ENCODE data around the gene CHGA. TPM values are rescaled to one million over a fixed set of nuclear protein-coding genes. Genes with fewer than 3 reads are reported as not detected.

Gene CHGA
- total and polyA plus RNA-seq, 2 donors = 0.71 to 4.3 TPM

DNA sequence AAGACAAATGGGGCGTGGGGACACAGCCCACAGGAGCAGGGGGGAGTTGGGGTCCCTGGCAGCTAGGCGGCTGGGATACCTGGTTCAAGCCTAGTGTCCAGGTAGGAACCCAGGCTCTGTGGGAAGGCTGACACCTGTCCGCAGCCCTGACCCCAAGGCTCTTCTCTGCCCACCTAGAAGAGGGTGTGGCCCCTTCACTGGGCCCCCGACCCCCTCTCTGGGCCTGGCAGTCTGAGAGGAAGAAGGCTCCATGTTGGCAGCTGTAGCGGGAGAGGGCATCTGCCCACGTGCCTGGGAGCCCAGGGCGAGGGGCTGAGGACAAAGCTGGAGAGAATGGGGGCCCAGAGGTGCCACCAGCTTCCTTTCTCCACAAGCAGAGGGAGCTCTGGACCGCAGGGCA lies 10.5 kb downstream of the CHGA start:
- Histone ChIP-seq H3K36me3 (ENCODE audit: control insufficient read depth in 2 of 2, insufficient read depth in 2 of 2, low read length in 1 of 2) (no peaks in the 10 kb centered on the region), H3K27ac (ENCODE audit: low read depth in 1 of 2, low read length in 1 of 2) (no peak overlapping the region), H3K4me1 (ENCODE audit: control insufficient read depth in 2 of 2, insufficient read depth in 2 of 2, low read length in 2 of 2) (no peaks in the 10 kb centered on the region), H3K27me3 (ENCODE audit: control insufficient read depth in 2 of 2, insufficient read depth in 1 of 2, low read length in 1 of 2) (no peaks in the 10 kb centered on the region), H3K4me3 (ENCODE audit: low read length in 2 of 2) (no peak overlapping the region), H3K9me3 (ENCODE audit: control insufficient read depth in 2 of 2, insufficient read depth in 1 of 2, low read length in 1 of 2) (no peaks in the 10 kb centered on the region)
- 90% methylated on average over 8 of the region's 8 CpGs for WGBS
- DNase-seq (ENCODE audit: low read depth in 6 of 9, low spot score in 9 of 9) = no peak

DNA sequence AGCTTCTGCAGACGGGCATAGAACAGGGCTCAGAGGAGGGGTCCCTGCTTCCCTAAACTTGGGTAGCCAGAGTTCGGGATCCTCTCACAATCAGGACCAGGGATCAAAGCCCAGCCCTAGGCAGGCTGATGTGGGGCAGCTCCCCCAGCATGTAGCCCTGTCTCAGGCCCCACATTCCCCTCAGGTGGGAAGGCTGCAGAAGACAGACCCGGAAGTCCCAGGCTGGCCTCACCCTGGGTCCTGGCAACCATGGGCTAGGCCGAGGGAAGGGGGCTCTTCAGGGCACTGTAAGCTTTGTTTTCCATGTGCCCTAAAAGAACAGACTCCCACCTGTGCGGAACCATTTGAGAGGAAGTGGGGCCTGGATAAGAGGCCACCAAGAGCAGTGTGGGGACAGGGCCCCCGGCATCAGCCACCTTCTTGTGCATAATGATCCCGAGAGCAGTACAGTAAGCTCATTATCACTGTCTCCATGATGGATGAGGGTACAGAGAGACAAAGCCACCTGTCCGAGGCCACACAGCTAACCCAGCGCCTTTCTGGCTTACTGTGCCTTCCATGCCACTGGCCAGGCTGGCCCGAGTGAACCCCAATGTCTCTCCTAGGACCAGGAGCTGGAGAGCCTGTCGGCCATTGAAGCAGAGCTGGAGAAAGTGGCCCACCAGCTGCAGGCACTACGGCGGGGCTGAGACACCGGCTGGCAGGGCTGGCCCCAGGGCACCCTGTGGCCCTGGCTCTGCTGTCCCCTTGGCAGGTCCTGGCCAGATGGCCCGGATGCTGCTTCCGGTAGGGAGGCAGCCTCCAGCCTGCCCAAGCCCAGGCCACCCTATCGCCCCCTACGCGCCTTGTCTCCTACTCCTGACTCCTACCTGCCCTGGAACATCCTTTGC lies 11.5 kb downstream of the CHGA start:
- Histone ChIP-seq H3K27ac (ENCODE audit: low read depth in 1 of 2, low read length in 1 of 2) (no peak overlapping the region), H3K36me3 (ENCODE audit: control insufficient read depth in 2 of 2, insufficient read depth in 2 of 2, low read length in 1 of 2) (no peaks in the 10 kb centered on the region), H3K4me1 (ENCODE audit: control insufficient read depth in 2 of 2, insufficient read depth in 2 of 2, low read length in 2 of 2) (no peaks in the 10 kb centered on the region), H3K4me3 (ENCODE audit: low read length in 2 of 2) (no peak overlapping the region), H3K9me3 (ENCODE audit: control insufficient read depth in 2 of 2, insufficient read depth in 1 of 2, low read length in 1 of 2) (no peaks in the 10 kb centered on the region), H3K27me3 (ENCODE audit: control insufficient read depth in 2 of 2, insufficient read depth in 1 of 2, low read length in 1 of 2) (no peaks in the 10 kb centered on the region)
- DNase-seq (ENCODE audit: low read depth in 6 of 9, low spot score in 9 of 9) = no peak
- 92% methylated on average over 19 of the region's 19 CpGs for WGBS

GRCh38 chr14:92935446-92935845 lies 12.5 kb downstream of the CHGA start:
- no peaks in the 10 kb centered on the region for H3K36me3 ChIP-seq (ENCODE audit: control insufficient read depth in 2 of 2, insufficient read depth in 2 of 2, low read length in 1 of 2)
- no peaks in the 10 kb centered on the region for H3K27me3 ChIP-seq (ENCODE audit: control insufficient read depth in 2 of 2, insufficient read depth in 1 of 2, low read length in 1 of 2)
- WGBS = 97% methylated on average over 11 of the region's 11 CpGs
- H3K9me3 ChIP-seq (ENCODE audit: control insufficient read depth in 2 of 2, insufficient read depth in 1 of 2, low read length in 1 of 2) = no peaks in the 10 kb centered on the region
- DNase-seq (ENCODE audit: low read depth in 6 of 9, low spot score in 9 of 9) = no peak
- no peak overlapping the region for H3K27ac ChIP-seq (ENCODE audit: low read depth in 1 of 2, low read length in 1 of 2)
- no peaks in the 10 kb centered on the region for H3K4me1 ChIP-seq (ENCODE audit: control insufficient read depth in 2 of 2, insufficient read depth in 2 of 2, low read length in 2 of 2)
- H3K4me3 ChIP-seq (ENCODE audit: low read length in 2 of 2) = no peak overlapping the region

DNA sequence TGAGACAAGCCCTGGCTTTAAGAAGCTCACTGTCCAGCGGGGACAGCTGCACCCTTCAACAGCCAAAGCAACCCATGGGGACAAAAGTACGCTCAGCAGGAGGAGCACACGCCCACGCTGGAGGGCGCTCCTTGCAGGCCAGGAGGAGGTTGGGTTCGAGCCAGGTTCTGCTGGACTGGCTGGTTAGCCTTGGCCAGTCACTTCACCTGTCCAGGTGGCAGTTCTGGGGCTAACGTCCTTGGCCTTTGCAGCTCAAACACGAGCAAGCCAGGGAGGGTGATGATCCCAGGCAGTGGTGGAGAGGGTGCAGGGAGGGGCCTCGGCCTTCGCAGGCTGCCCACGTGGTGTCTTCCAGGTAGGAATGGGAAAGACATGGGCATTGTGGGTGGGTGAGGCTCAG lies 13.1 kb downstream of the CHGA start:
- peaks cover 0 to under 1% of the 10 kb centered on the region in 2 donors for H3K36me3 ChIP-seq (ENCODE audit: control insufficient read depth in 2 of 2, insufficient read depth in 2 of 2, low read length in 1 of 2)
- no peak for DNase-seq (ENCODE audit: low read depth in 6 of 9, low spot score in 9 of 9)
- WGBS = 98% methylated on average over 11 of the region's 11 CpGs

GRCh38 chr14:92937051-92937937 lies 14.3 kb downstream of the CHGA start:
- H3K27ac ChIP-seq (ENCODE audit: low read depth in 1 of 2, low read length in 1 of 2) = no peak overlapping the region
- no peaks in the 10 kb centered on the region for H3K9me3 ChIP-seq (ENCODE audit: control insufficient read depth in 2 of 2, insufficient read depth in 1 of 2, low read length in 1 of 2)
- no peaks in the 10 kb centered on the region for H3K4me1 ChIP-seq (ENCODE audit: control insufficient read depth in 2 of 2, insufficient read depth in 2 of 2, low read length in 2 of 2)
- H3K36me3 ChIP-seq (ENCODE audit: control insufficient read depth in 2 of 2, insufficient read depth in 2 of 2, low read length in 1 of 2) = peaks cover 0 to 7% of the 10 kb centered on the region in 2 donors
- DNase-seq (ENCODE audit: low read depth in 6 of 9, low spot score in 9 of 9) = no peak
- 97% methylated on average over 16 of the region's 16 CpGs for WGBS
- no peak overlapping the region for H3K4me3 ChIP-seq (ENCODE audit: low read length in 2 of 2)
- H3K27me3 ChIP-seq (ENCODE audit: control insufficient read depth in 2 of 2, insufficient read depth in 1 of 2, low read length in 1 of 2) = no peaks in the 10 kb centered on the region

More for the DNA sequence above, 13.1 kb downstream of the CHGA start:
- Histone ChIP-seq H3K4me3 (ENCODE audit: low read length in 2 of 2) (no peak overlapping the region), H3K9me3 (ENCODE audit: control insufficient read depth in 2 of 2, insufficient read depth in 1 of 2, low read length in 1 of 2) (no peaks in the 10 kb centered on the region), H3K4me1 (ENCODE audit: control insufficient read depth in 2 of 2, insufficient read depth in 2 of 2, low read length in 2 of 2) (no peaks in the 10 kb centered on the region), H3K27me3 (ENCODE audit: control insufficient read depth in 2 of 2, insufficient read depth in 1 of 2, low read length in 1 of 2) (no peaks in the 10 kb centered on the region), H3K27ac (ENCODE audit: low read depth in 1 of 2, low read length in 1 of 2) (no peak overlapping the region)

DNA sequence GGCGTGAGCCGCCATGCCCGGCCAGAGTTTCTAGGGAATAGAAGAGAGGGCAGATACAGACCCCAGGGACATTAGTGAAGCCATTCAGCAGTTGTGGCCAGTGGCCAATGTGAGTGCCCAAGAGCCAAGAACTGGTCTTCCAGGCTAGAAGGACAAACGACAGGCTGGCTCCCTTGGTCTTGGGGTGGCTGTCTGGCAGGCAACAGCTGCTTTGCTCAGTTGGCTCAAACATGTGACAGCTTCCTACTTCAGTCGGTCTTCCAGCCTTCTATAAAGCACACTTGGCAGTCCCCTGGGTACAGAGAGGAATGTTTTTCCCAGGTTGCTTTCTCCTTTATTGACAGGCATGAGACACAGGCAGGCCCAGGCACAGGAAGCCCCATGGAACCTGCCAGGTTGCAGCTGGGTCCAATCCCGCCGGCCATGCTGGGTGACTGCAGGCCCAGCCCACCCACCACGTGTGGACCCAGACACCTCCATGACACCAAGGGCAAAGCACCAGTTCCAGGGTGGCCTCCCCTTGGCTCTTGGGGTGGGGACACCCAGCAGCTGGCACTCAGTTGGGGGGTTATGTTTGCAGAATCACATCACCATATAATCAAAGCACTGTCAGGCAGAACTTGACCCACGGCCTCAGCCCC lies 15.4 kb downstream of the CHGA start:
- DNase-seq (ENCODE audit: low read depth in 6 of 9, low spot score in 9 of 9) = no peak
- Histone ChIP-seq H3K4me3 (ENCODE audit: low read length in 2 of 2) (no peak overlapping the region), H3K36me3 (ENCODE audit: control insufficient read depth in 2 of 2, insufficient read depth in 2 of 2, low read length in 1 of 2) (peaks cover 0 to 7% of the 10 kb centered on the region in 2 donors), H3K9me3 (ENCODE audit: control insufficient read depth in 2 of 2, insufficient read depth in 1 of 2, low read length in 1 of 2) (no peaks in the 10 kb centered on the region), H3K27ac (ENCODE audit: low read depth in 1 of 2, low read length in 1 of 2) (no peak overlapping the region), H3K4me1 (ENCODE audit: control insufficient read depth in 2 of 2, insufficient read depth in 2 of 2, low read length in 2 of 2) (no peaks in the 10 kb centered on the region), H3K27me3 (ENCODE audit: control insufficient read depth in 2 of 2, insufficient read depth in 1 of 2, low read length in 1 of 2) (no peaks in the 10 kb centered on the region)
- 94% methylated on average over 9 of the region's 9 CpGs for WGBS

DNA sequence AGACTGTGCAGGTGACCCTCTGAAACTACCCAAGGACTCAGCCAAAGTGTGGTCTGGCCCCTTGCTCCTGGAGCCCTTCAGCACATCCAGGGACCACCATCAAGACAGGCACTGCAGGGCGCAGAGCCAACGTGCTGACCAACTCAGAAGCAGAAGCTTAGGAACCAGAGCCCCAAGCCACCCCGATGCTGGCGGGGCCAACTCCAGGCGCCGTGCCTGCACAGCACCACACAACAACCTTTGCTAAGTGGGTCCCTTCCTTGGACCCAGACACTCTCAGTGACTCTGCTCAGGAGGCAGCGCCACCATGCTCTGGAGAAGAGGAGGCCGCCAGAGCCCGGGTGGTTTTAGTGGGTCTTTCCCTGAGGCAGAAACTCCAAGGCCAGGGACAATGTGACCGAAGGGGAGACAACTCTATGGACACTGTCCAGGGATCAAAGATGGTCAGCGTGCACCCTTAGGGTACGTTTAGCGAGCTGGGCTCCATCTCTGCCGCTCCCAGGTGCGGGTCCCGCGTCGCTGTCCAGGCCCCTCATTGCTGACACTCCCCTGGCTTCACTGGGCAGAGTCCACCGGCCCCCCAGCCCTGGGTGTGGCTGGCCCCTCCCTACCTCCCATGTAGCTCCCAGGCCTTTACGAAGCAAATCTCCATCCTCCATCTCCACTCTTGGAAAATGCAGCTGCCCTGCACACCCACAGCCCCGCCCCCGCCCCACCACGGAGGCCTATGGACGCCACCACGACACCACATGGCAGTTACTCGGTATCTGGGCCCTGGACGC lies 16.1 kb downstream of the CHGA start:
- 96% methylated on average over 27 of the region's 27 CpGs for WGBS
- no peak overlapping the region for H3K27ac ChIP-seq (ENCODE audit: low read depth in 1 of 2, low read length in 1 of 2)
- DNase-seq (ENCODE audit: low read depth in 6 of 9, low spot score in 9 of 9) = no peak
- peaks cover 0 to 7% of the 10 kb centered on the region in 2 donors for H3K36me3 ChIP-seq (ENCODE audit: control insufficient read depth in 2 of 2, insufficient read depth in 2 of 2, low read length in 1 of 2)
- no peaks in the 10 kb centered on the region for H3K4me1 ChIP-seq (ENCODE audit: control insufficient read depth in 2 of 2, insufficient read depth in 2 of 2, low read length in 2 of 2)
- no peak overlapping the region for H3K4me3 ChIP-seq (ENCODE audit: low read length in 2 of 2)
- no peaks in the 10 kb centered on the region for H3K27me3 ChIP-seq (ENCODE audit: control insufficient read depth in 2 of 2, insufficient read depth in 1 of 2, low read length in 1 of 2)
- H3K9me3 ChIP-seq (ENCODE audit: control insufficient read depth in 2 of 2, insufficient read depth in 1 of 2, low read length in 1 of 2) = no peaks in the 10 kb centered on the region

DNA sequence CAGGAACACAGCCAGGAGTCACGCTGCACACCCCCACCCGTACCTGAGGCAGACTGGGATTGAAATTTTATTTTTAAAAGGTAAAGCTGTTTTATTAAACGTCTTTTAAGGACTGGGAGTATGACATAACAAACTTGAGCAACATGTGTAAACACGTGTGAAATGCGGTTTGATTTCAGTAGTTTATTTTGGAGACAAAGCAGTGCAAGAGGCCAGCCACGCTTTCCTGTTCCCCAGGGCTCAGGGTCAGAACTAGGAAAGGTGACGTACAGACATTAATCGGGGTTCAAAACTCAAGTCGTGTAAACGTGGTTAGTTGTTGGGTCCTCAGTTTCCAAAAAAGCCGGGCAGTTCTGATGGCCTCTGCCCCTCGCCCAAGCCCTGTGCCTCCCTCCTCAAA lies 16.7 kb downstream of the CHGA start:
- WGBS = 93% methylated on average over 12 of the region's 12 CpGs
- no peak for DNase-seq (ENCODE audit: low read depth in 6 of 9, low spot score in 9 of 9)
- H3K27me3 ChIP-seq (ENCODE audit: control insufficient read depth in 2 of 2, insufficient read depth in 1 of 2, low read length in 1 of 2) = no peaks in the 10 kb centered on the region
- no peak overlapping the region for H3K4me3 ChIP-seq (ENCODE audit: low read length in 2 of 2)
- no peaks in the 10 kb centered on the region for H3K9me3 ChIP-seq (ENCODE audit: control insufficient read depth in 2 of 2, insufficient read depth in 1 of 2, low read length in 1 of 2)
- no peak overlapping the region for H3K27ac ChIP-seq (ENCODE audit: low read depth in 1 of 2, low read length in 1 of 2)
- no peaks in the 10 kb centered on the region for H3K4me1 ChIP-seq (ENCODE audit: control insufficient read depth in 2 of 2, insufficient read depth in 2 of 2, low read length in 2 of 2)
- peaks cover 0 to 7% of the 10 kb centered on the region in 2 donors for H3K36me3 ChIP-seq (ENCODE audit: control insufficient read depth in 2 of 2, insufficient read depth in 2 of 2, low read length in 1 of 2)

All from thymus (tissue), 11 donors.